A549 (cell line): ENCODE data around the gene PRIMA1. TPM values are rescaled to one million over a fixed set of nuclear protein-coding genes. Genes with fewer than 3 reads are reported as not detected.

Experiments
- ATAC-seq, 2 experiments: fragments of 200-7000 bp in 1 of 2; fragments of >200 bp in 1 of 2; cut with Nextera tagmentation in 1 of 2; cut with Tn5 transposase in 1 of 2; 3 replicates each; pipeline versions ENCODE4 v1.8.0 to v1.9.1; 2018 to 2020; ENCODE audit warnings: mild to moderate bottlenecking in 1 of 2, moderate library complexity in 1 of 2
- CTCF ChIA-PET: fragments of 300-600 bp; sonication (Branson Sonifier 250); formaldehyde crosslinking; extraction: SDS; loops from one replicate; lab custom pipeline; 2021; ENCODE audit warnings: antibody characterized with exemption, inconsistent platforms; lab: Yijun Ruan, JAX
- POLR2A ChIA-PET: fragments of 350-600 bp; formaldehyde crosslinking; extraction: SDS; loops from one replicate; lab custom pipeline; 2021; ENCODE audit warnings: antibody characterized with exemption, inconsistent platforms; lab: Yijun Ruan, JAX
- DNase-seq, 2 experiments: peaks; one replicate each; pipeline versions ENCODE4 v3.0.0 to v3.0.0-alpha.2; 2011 to 2016; ENCODE audit warnings: low read depth in 1 of 2, low spot score in 1 of 2
- FAIRE-seq: peaks from 2 replicates; lab custom pipeline; 2011; peaks lifted over from hg19 to GRCh38; lab: Jason Lieb, UNC
- H3K27ac ChIP-seq, 2 experiments: fragments of >200 bp; sonication (Bioruptor Twin); formaldehyde crosslinking; 3 replicates each; pipeline ENCODE4 v1.5.1; 2016 to 2017
- H3K4me1 ChIP-seq: fragments of >200 bp; sonication (Bioruptor Twin); formaldehyde crosslinking; 3 replicates; pipeline ENCODE4 v1.6.1; 2016
- H3K4me2 ChIP-seq: fragments of >200 bp; sonication (Bioruptor Twin); formaldehyde crosslinking; 3 replicates; pipeline ENCODE4 v1.6.1; 2016
- H3K4me3 ChIP-seq: fragments of >200 bp; sonication (Bioruptor Twin); formaldehyde crosslinking; 3 replicates; pipeline ENCODE4 v1.5.1; 2016
- H3K9me3 ChIP-seq: fragments of >200 bp; sonication (Bioruptor Twin); formaldehyde crosslinking; 3 replicates; pipeline ENCODE4 v1.6.1; 2016
- BHLHE40 ChIP-seq: IDR thresholded peaks from 2 replicates; pipeline ENCODE4 v1.6.1; 2012; ENCODE audit warnings: low read depth, low read length, inconsistent platforms
- CEBPB ChIP-seq, 2 experiments: fragments of >200 bp in 1 of 2; sonication (Bioruptor Twin) in 1 of 2; formaldehyde crosslinking in 1 of 2; IDR thresholded peaks; 2 replicates each; pipeline ENCODE4 v1.6.1; 2012 to 2016
- CHD4 ChIP-seq: fragments of 200-600 bp; sonication (generic); IDR thresholded peaks from 2 replicates; pipeline ENCODE4 v1.6.1; 2016; ENCODE audit warnings: antibody characterized with exemption, mild to moderate bottlenecking, borderline replicate concordance
- E2F6 ChIP-seq: IDR thresholded peaks from 2 replicates; pipeline ENCODE4 v1.6.1; 2012; ENCODE audit warnings: low read depth, borderline replicate concordance
- EHF ChIP-seq: fragments of 250-450 bp; sonication (Bioruptor Pico); IDR thresholded peaks from 2 replicates; pipeline ENCODE4 v1.5.0; 2020; ENCODE audit warnings: mild to moderate bottlenecking
- EHMT2 ChIP-seq: fragments of 200-600 bp; sonication (generic); IDR thresholded peaks from 2 replicates; pipeline ENCODE4 v1.6.1; 2016; ENCODE audit warnings: antibody characterized with exemption, low read depth, mild to moderate bottlenecking, moderate library complexity
- FOSL2 ChIP-seq, 2 experiments: fragments of 450-650 bp in 1 of 2; fragments of >200 bp in 1 of 2; sonication (Bioruptor Twin) in 1 of 2; formaldehyde crosslinking; IDR thresholded peaks; 2 replicates each; pipeline versions ENCODE4 v1.5.0 to v1.6.1; 2016 to 2020; ENCODE audit warnings: mild to moderate bottlenecking in 1 of 2, moderate library complexity in 1 of 2
- FOXS1 ChIP-seq: fragments of 250-450 bp; sonication (Bioruptor Pico); IDR thresholded peaks from 2 replicates; pipeline ENCODE4 v1.5.0; 2020; ENCODE audit warnings: mild to moderate bottlenecking, moderate library complexity
- GATA3 ChIP-seq: IDR thresholded peaks from 2 replicates; pipeline ENCODE4 v1.6.1; 2012; ENCODE audit warnings: borderline replicate concordance
- HDAC2 ChIP-seq: fragments of 200-600 bp; sonication (generic); IDR thresholded peaks from 2 replicates; pipeline ENCODE4 v1.6.1; 2016
- HES2 ChIP-seq: fragments of >200 bp; sonication (Bioruptor Twin); formaldehyde crosslinking; IDR thresholded peaks from 2 replicates; pipeline ENCODE4 v1.6.1; 2016
- HEYL ChIP-seq: fragments of 250-450 bp; sonication (Bioruptor Pico); IDR thresholded peaks from 2 replicates; pipeline ENCODE4 v1.8.0; 2021; ENCODE audit warnings: mild to moderate bottlenecking, moderate library complexity
- JUN ChIP-seq, 2 experiments: fragments of >200 bp; sonication (Bioruptor Twin); formaldehyde crosslinking; IDR thresholded peaks; 2 replicates in 1 of 2; 3 replicates in 1 of 2; pipeline ENCODE4 v1.6.1; 2016 to 2017
- KDM1A ChIP-seq: fragments of 200-600 bp; sonication (generic); IDR thresholded peaks from 2 replicates; pipeline ENCODE4 v1.6.1; 2016; ENCODE audit warnings: low read depth, mild to moderate bottlenecking
- RAD21 ChIP-seq, 2 experiments: fragments of >200 bp in 1 of 2; sonication (Bioruptor Twin) in 1 of 2; formaldehyde crosslinking in 1 of 2; IDR thresholded peaks in 1 of 2; conservative IDR thresholded peaks in 1 of 2; 2 replicates in 1 of 2; 3 replicates in 1 of 2; pipeline ENCODE4 v1.6.1; 2012 to 2018; ENCODE audit warnings: inconsistent platforms in 1 of 2
- RFX5 ChIP-seq: fragments of 450-650 bp; IDR thresholded peaks from 2 replicates; pipeline ENCODE4 v1.7.1; 2014; ENCODE audit warnings: antibody characterized with exemption, mild to moderate bottlenecking, moderate library complexity
- SMC3 ChIP-seq: fragments of >200 bp; sonication (Bioruptor Twin); formaldehyde crosslinking; IDR thresholded peaks from 3 replicates; pipeline ENCODE4 v1.6.1; 2018; ENCODE audit warnings: inconsistent platforms
- TP53 ChIP-seq: fragments of 250-450 bp; sonication (Bioruptor Pico); IDR thresholded peaks from 2 replicates; pipeline ENCODE4 v1.5.0; 2021; ENCODE audit warnings: mild to moderate bottlenecking, moderate library complexity
- ZNF302 ChIP-seq: fragments of 250-450 bp; sonication (Bioruptor Pico); IDR thresholded peaks from 2 replicates; pipeline ENCODE4 v1.9.0; 2021; ENCODE audit warnings: inconsistent platforms, mild to moderate bottlenecking, moderate library complexity
- WGBS: methylation state at CpG from one replicate; pipeline ENCODE4 v1.1.6; 2017; ENCODE audit errors: missing lambda C conversion rate; 5-methylcytosine and 5-hydroxymethylcytosine counted together
- polyA plus RNA-seq, 4 experiments: library from polyadenylated mRNA; depleted of rRNA in 3 of 4; stranded (reverse); fragments of >200 nt; fragmentation: RNase III in 1 of 4; extraction: RNeasy Plus Mini Kit Qiagen cat#74134 plus additional on column Dnase treatment in 1 of 4; gene quantifications; 2 replicates in 3 of 4; 3 replicates in 1 of 4; pipeline ENCODE4 v1.2.3, GENCODE V29; 2011 to 2017
- TF ChIP-seq, protein P1 (sequence below): fragments of 250-450 bp; sonication (Bioruptor Pico); IDR thresholded peaks from 2 replicates; pipeline ENCODE4 v1.5.0; 2020; ENCODE audit warnings: low read depth, mild to moderate bottlenecking, moderate library complexity
- TF ChIP-seq, protein P2 (sequence below): IDR thresholded peaks from 2 replicates; pipeline ENCODE4 v1.6.1; 2012
- TF ChIP-seq, protein P3 (sequence below): IDR thresholded peaks from 2 replicates; pipeline ENCODE4 v1.6.1; 2012

Gene PRIMA1
- polyA plus RNA-seq, 2 of the 4 experiments (the other 2 are of a cell fraction) = 0.14 to 0.17 TPM

DNA sequence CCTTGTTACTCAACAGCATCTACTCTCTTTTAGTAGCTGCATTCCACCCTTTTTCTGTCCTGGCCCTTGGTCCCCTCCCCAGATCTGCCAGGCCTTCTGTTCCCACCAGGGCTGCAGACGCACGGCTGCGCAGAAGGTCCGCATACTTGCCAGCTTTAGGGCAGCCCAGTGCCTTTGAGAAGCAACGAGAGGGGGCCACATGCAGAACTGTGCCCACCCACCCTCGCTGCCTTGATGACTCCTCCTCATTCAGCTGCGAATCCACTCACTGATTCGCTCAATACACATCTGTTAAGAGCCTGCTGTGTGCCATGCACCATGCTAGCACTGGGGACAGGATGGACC, 39.2 kb downstream of the PRIMA1 start:
- Histone ChIP-seq H3K4me2 (no peak overlapping the region), H3K4me1 (no peaks in the 10 kb centered on the region), H3K9me3 (no peaks in the 10 kb centered on the region), H3K4me3 (no peak overlapping the region), H3K27ac (no peak overlapping the region)
- CTCF ChIA-PET = no interaction called here
- ATAC-seq (no peak), DNase-seq (no peak), FAIRE-seq (no peak)
- TF ChIP-seq TP53 (CRISPR knock-in tag) (no peak), EHF (CRISPR knock-in tag) (no peak), HES2 (no peak), KDM1A (no peak)
- TF ChIP-seq, protein P1, sequence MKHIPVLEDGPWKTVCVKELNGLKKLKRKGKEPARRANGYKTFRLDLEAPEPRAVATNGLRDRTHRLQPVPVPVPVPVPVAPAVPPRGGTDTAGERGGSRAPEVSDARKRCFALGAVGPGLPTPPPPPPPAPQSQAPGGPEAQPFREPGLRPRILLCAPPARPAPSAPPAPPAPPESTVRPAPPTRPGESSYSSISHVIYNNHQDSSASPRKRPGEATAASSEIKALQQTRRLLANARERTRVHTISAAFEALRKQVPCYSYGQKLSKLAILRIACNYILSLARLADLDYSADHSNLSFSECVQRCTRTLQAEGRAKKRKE (CRISPR knock-in tag) = no peak
- POLR2A ChIA-PET = no interaction called here
- 75% methylated on average over 7 of the region's 8 CpGs for WGBS

DNA sequence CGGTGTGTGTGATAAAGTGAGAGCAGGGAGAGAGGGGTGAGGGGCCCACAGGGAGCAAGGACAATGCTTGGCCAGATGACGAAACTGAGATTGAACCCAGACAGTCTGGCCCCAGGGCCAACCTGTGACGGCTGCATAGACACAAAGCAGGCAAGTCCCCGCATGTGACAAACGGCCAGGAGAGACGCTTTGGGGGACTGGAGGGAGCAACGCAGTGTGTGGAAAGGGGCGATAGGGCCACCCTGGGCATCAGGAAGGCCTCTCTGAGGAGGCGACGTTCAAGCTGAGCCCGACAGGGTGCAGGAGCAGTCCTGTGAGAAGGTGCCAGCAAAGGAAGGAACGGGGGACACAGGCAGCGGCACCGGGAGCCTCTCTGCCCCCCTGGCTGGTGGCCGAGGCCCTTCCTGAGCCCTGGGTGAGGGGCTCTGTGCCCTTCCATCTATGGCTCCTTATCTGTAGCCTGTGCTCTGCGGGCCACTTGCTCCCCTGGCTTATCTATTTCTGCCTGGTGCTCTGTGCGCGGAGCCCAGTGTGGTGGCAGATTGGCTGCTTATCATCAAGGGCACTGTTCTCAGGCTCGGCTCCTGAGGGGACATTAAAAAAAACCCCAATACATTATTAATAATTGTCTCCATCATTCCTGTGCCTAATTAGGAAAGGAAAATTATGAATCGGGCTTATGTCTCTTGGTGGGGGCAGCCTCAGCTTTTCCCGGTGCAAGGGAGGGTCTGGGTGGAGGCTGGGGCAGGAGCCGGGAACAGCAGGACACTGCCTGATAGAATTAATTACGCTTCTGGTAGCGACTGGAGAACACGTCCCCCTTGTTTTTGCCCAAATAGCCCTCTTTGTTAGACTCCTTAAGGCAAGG, 39.8 kb downstream of the PRIMA1 start:
- ChIA-PET CTCF (no interaction called here), POLR2A (no interaction called here)
- Histone ChIP-seq H3K4me1 (no peaks in the 10 kb centered on the region), H3K4me2 (no peak overlapping the region), H3K9me3 (no peaks in the 10 kb centered on the region), H3K4me3 (no peak overlapping the region), H3K27ac (no peak overlapping the region)
- no peak for TF ChIP-seq RAD21 (conservative IDR thresholded peaks at IDR 0.05 in 1 of 2, IDR thresholded peaks at IDR 0.05 in 1 of 2)
- no peak for TF ChIP-seq BHLHE40
- TF ChIP-seq HEYL (CRISPR knock-in tag) = no peak
- no peak for TF ChIP-seq EHMT2
- TF ChIP-seq, protein P2, sequence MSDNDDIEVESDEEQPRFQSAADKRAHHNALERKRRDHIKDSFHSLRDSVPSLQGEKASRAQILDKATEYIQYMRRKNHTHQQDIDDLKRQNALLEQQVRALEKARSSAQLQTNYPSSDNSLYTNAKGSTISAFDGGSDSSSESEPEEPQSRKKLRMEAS = no peak
- no peak for TF ChIP-seq ZNF302 (CRISPR knock-in tag)
- TF ChIP-seq, protein P3, sequence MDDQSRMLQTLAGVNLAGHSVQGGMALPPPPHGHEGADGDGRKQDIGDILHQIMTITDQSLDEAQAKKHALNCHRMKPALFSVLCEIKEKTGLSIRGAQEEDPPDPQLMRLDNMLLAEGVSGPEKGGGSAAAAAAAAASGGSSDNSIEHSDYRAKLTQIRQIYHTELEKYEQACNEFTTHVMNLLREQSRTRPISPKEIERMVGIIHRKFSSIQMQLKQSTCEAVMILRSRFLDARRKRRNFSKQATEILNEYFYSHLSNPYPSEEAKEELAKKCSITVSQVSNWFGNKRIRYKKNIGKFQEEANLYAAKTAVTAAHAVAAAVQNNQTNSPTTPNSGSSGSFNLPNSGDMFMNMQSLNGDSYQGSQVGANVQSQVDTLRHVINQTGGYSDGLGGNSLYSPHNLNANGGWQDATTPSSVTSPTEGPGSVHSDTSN = no peak
- TF ChIP-seq E2F6 = no peak
- no peak for TF ChIP-seq GATA3
- no peak for TF ChIP-seq JUN (IDR thresholded peaks at IDR 0.05)
- TF ChIP-seq CHD4 = no peak
- no peak for TF ChIP-seq RFX5
- no peak for TF ChIP-seq FOXS1
- no peak for TF ChIP-seq FOSL2 (IDR thresholded peaks at IDR 0.05)
- no peak for TF ChIP-seq FOSL2 (CRISPR knock-in tag; IDR thresholded peaks at IDR 0.05)
- no peak for TF ChIP-seq SMC3
- TF ChIP-seq HDAC2 = no peak
- no peak for TF ChIP-seq CEBPB (IDR thresholded peaks at IDR 0.05)
- no peak for TF ChIP-seq HES2
- TF ChIP-seq TP53 (CRISPR knock-in tag) = no peak
- TF ChIP-seq KDM1A = no peak
- FAIRE-seq (no peak), DNase-seq (no peak), ATAC-seq (no peak; a peak in 1 of 6 replicates)
- WGBS = 54% methylated on average over 24 of the region's 25 CpGs
